Measurements from ENCODE around the gene SLC66A1. TPM values are rescaled to one million over a fixed set of nuclear protein-coding genes. Genes with fewer than 3 reads are reported as not detected.

SLC66A1 gene
- total and polyA plus RNA-seq, 9 of the 15 experiments (the other 6 are each of a cell fraction or from before 2014, with no cell fraction given), result 1.2 to 40.8 (median 18.6) TPM

- TF ChIP-seq ARID4B (CRISPR knock-in tag; IDR thresholded peaks at IDR 0.05), result peak; percentile 92
- TF ChIP-seq ERF (CRISPR knock-in tag; IDR thresholded peaks at IDR 0.05), result peak; percentile 72; the same call in 1 of the 2 replicates
- no peak for TF ChIP-seq ZNF347 (CRISPR knock-in tag; IDR thresholded peaks at IDR 0.05; ENCODE audit: low read depth)
- TF ChIP-seq ZHX1 (conservative IDR thresholded peaks at IDR 0.05; ENCODE audit: low read length), result no peak
- no peak for TF ChIP-seq SNAPC5 (CRISPR knock-in tag; IDR thresholded peaks at IDR 0.05)
- no peak for TF ChIP-seq CREB3 (tag; conservative IDR thresholded peaks at IDR 0.05; ENCODE audit: low read depth)
- TF ChIP-seq SRSF1 (IDR thresholded peaks at IDR 0.05; ENCODE audit: low read depth, low read length), result no peak
- no peak for TF ChIP-seq SREBF2 (CRISPR knock-in tag; IDR thresholded peaks at IDR 0.05)
- TF ChIP-seq NFE2 (IDR thresholded peaks at IDR 0.05; ENCODE audit: low read depth), result peak; percentile 66
- no peak for TF ChIP-seq ZNF655 (CRISPR knock-in tag; IDR thresholded peaks at IDR 0.05)
- peak; percentile 93 for TF ChIP-seq CHD2 (IDR thresholded peaks at IDR 0.05; ENCODE audit: low read depth, low read length)
- TF ChIP-seq NR4A1 (CRISPR knock-in tag; IDR thresholded peaks at IDR 0.05), result peak; percentile 84
- TF ChIP-seq NR4A1 (tag; IDR thresholded peaks at IDR 0.05), result peak; percentile 53; the same call in 1 of the 2 replicates
- no peak for TF ChIP-seq YY1 (IDR thresholded peaks at IDR 0.05; ENCODE audit: borderline replicate concordance in 1 of 3, control insufficient read depth in 1 of 3, extremely low read depth in 1 of 3, insufficient read depth in 3 of 3, insufficient read length in 1 of 3, insufficient replicate concordance in 2 of 3, low read depth in 1 of 3, low read length in 2 of 3)
- TF ChIP-seq TAL1 (IDR thresholded peaks at IDR 0.05), result peak; percentile 59
Observed at GRCh38 chr1:19311931-19312781, at the start of gene SLC66A1, which contains the start of gene AKR7A2 (continued).

Measured in K562 (cell line).